ENCODE results near the gene CAV3.

DNA sequence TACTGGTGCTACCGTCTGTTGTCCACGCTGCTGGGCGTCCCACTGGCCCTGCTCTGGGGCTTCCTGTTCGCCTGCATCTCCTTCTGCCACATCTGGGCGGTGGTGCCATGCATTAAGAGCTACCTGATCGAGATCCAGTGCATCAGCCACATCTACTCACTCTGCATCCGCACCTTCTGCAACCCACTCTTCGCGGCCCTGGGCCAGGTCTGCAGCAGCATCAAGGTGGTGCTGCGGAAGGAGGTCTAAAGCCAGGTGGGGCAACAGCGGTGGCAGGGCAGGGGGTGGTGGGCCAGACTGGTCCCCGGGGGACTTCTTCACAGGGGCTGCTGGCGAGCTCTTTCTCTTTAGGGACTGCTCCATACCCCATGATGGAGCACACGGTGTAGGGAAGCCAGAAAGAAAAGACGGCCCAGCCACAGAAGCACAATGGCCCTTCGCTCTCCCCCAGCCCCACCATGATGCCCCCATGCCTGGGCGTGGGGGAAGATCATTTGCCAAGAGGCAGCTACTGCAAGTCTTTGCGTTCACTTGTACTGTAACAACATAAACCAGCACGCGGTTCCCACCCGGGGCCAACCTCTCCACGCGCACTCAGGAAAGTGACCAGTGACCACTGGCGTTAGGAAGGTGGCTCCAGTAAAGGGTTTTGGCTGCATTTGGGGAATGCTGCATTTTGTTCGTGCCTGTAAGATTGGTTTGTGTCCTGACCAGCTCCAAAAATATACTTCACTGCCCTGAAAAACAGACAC lies 12.2 kb downstream of the CAV3 start:
- TF ChIP-seq, protein P1, sequence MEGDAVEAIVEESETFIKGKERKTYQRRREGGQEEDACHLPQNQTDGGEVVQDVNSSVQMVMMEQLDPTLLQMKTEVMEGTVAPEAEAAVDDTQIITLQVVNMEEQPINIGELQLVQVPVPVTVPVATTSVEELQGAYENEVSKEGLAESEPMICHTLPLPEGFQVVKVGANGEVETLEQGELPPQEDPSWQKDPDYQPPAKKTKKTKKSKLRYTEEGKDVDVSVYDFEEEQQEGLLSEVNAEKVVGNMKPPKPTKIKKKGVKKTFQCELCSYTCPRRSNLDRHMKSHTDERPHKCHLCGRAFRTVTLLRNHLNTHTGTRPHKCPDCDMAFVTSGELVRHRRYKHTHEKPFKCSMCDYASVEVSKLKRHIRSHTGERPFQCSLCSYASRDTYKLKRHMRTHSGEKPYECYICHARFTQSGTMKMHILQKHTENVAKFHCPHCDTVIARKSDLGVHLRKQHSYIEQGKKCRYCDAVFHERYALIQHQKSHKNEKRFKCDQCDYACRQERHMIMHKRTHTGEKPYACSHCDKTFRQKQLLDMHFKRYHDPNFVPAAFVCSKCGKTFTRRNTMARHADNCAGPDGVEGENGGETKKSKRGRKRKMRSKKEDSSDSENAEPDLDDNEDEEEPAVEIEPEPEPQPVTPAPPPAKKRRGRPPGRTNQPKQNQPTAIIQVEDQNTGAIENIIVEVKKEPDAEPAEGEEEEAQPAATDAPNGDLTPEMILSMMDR (IDR thresholded peaks at IDR 0.05 in 8 of 11, conservative IDR thresholded peaks at IDR 0.05 in 3 of 11): no peak
- no peak for TF ChIP-seq POLR2A (IDR thresholded peaks at IDR 0.05)
- TF ChIP-seq POLR2AphosphoS5 (IDR thresholded peaks at IDR 0.05): no peak

Measured in spleen (tissue), 7 donors.